Gastrocnemius medialis (tissue), 4 donors: ENCODE results near the gene MRPS22.

Source experiments
- CTCF ChIP-seq, 5 experiments: fragments of 450-650 bp in 3 of 5; fragments of 200-600 bp in 2 of 5; sonication (generic) in 2 of 5; IDR thresholded peaks in 4 of 5; conservative IDR thresholded peaks in 1 of 5; 1 replicate in 4 of 5; 2 replicates in 1 of 5; pipeline ENCODE4 v1.5.1; 2016 to 2019; ENCODE audit warnings: antibody characterized with exemption in 5 of 5, mild to moderate bottlenecking in 3 of 5, moderate library complexity in 3 of 5
- POLR2A ChIP-seq, 2 donors: fragments of 450-650 bp; IDR thresholded peaks; one replicate each; pipeline ENCODE4 v1.6.1; 2017; ENCODE audit warnings: antibody characterized with exemption in 2 of 2, mild to moderate bottlenecking in 2 of 2, moderate library complexity in 2 of 2

DNA sequence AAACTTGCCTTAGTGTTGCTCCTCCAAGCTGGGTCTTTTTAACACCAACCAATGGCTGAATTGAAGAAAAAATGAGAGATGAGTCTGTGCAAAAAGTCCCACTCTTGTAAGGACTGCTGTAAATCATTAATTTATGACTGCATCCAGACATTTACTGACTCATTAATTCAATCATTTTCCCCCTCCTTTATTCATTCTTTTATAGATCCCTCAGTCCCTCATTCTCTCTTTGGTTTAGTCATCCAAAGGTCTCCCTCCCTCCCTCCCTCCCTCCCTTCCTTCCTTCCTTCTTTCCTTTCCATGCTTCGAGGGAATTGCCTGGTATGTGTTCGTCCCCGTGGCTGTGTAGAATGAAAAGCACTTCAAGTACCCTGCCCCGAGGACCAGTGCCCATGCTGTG lies 35.3 kb upstream of the MRPS22 start:
- TF ChIP-seq CTCF (IDR thresholded peaks at IDR 0.05 in 4 of 5, conservative IDR thresholded peaks at IDR 0.05 in 1 of 5), result no peak
- TF ChIP-seq POLR2A (IDR thresholded peaks at IDR 0.05), result no peak
